Hippocampal formation (tissue), 2 donors: ENCODE measurements around the gene SLC16A1.
"Not testable (repeated sequence)": the region's sequence is repeated elsewhere in the genome, so short reads cannot be mapped to it uniquely, and the experiment has no call there.

Experiments used
- DNase-seq, 2 donors: peaks; one replicate each; lab custom pipeline; 2025; lab: John Stamatoyannopoulos, UW

SLC16A1 gene, protein sequence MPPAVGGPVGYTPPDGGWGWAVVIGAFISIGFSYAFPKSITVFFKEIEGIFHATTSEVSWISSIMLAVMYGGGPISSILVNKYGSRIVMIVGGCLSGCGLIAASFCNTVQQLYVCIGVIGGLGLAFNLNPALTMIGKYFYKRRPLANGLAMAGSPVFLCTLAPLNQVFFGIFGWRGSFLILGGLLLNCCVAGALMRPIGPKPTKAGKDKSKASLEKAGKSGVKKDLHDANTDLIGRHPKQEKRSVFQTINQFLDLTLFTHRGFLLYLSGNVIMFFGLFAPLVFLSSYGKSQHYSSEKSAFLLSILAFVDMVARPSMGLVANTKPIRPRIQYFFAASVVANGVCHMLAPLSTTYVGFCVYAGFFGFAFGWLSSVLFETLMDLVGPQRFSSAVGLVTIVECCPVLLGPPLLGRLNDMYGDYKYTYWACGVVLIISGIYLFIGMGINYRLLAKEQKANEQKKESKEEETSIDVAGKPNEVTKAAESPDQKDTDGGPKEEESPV

DNA sequence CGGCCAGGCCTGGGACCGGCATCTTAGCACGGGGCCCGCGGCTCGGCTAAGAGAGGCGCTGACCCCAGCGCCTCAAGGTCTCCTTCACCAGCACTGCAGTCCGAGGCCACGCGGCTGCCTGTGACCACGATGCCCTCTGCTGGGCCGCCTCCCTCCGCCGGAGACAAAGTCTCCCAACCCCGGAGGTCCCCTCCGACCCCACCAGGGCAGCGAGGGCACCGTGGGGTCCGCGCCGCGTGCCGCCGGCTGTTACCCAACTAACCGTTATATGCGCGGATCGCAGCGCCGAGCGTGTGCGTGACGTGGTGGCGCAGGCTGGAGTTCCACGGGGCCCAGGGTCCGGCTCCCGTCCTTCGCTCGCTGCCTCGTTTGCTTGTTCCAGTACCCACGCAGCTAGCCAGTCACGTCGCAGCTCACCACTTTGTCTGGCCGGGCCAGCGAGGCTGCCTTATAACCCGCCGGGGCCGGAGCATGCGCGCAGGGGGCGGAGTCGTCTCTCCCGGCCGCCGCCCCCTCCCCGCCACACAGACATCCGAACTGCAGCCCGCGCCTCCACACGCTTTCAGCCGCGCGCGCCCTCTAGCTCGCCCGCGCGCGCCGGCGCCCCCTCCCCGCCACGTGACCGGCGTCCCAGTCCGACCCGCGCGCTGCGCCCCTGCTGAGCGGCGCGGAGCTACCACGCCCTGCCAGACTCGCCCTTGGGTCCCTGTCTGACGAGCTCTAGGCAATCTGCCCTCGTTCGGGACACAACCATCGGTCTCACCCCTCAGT is at the start of gene SLC16A1:
TSS of gene SLC16A1 (minus strand) at position 424 of the 771 bp plus-strand sequence. CDS start 26,888 bp downstream, outside the sequence.
- peak; percentile 93 to 94 for DNase-seq

DNA sequence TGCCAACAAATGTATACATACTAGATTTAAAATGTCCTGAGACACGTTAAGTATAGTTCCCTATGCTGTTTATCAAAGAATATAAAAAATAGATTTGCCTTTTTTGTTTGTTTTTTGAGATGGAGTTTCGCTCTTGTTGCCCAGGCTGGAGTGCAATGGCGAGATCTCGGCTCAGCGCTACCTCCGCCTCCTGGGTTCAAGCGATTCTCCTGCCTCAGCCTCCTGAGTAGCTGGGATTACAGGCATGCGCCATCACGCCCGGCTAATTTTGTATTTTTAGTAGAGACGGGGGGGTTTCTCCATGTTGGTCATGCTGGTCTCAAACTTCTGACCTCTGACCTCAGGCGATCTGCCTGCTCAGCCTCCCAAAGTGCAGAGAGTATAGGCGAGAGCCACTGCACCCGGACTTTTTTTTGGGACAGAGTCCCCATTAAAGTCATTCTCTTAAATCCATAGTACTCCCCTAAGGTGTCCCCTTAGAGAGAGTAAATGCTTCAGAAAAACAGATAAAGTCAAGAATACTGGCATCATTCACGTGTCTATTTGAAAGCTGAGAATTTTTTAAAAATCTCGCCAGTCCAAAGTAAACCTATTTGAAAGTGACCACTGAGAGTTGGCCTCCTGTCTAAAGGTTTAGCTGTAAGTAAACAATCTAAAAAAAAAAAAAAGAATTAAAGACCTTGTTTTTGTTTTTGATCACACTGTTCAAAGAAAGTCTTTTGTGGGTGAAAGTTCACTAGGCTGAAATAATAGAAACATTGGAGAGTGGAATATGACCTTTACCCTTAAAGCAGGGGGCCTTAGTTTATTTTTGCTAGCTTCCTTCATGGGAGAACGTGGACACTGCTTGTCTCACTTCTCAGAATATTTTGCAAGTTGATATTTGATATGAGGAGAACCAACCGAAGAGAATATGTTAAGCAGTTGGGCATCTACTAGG is 48.0 kb upstream of the SLC16A1 start:
- DNase-seq, result no peak

DNA sequence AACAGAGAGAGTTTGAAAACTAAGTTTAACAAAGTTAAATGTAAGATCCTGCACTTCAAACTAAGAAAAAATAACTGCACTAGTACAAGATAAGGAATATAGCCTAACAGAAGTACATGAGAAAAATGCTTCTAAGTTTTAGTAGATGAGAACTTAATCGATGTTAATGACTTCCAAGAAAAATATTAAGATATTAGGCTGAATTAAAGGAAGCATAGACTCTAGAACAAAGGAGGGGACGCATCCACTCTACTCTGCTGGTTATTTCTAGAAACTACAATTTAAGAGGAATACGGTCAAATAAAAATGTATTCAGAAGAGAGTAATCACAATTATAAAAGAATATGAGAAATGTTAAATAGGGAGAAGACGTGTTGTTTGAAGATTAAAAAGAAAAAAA is 46.3 kb upstream of the SLC16A1 start:
- DNase-seq, result no peak

DNA sequence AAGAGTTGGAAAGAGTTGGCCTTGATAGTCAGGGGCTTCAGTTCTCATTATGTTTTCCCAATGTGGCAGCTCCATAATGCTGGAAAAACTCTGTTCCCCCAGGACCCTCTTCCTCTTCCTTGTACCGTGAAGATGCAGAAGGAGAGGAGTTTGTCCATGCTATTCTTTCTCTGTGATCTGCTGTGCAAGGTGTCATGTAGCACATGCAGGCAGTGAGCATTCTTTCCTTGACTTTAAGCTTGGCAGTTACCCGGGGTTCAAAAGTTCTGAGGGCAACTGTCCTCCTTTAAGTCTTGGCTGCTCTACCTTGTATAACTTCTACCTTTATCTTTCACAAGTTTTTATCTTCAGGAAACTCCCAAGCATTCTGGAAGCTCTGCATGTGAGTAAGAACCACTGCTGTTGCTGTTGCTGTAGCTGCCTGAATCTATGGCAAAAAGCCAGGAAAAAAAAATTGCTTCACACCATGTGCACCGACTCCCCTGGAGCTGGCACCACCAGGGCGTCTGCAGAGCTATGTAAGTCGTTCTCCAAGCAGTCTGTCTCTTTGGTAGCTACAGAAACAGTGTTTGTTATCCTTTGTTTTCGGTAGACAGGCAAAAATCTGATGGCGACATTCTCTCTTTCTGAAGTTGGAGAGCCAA is 42.7 kb upstream of the SLC16A1 start:
- peak; percentile 28 to 40 for DNase-seq

DNA sequence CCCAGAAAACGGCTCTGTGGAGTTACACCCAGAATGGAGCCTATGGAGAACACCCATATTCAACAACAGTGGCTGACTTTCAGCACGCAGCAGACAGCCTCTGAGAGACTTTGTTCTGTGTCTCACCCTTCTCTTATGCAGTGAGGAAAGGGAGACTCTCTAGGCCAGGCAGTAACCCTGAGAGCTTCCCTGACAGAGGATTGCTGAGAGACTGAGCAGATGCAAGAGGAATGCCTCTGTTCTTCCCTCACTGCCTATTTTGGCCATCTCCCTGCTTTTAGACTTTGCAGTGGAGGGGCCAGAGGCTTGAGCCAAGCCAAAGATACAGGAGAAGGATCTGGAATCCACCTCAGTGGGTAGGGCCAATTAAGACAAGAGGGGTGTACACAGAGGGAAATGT is 41.8 kb upstream of the SLC16A1 start:
- no peak for DNase-seq

DNA sequence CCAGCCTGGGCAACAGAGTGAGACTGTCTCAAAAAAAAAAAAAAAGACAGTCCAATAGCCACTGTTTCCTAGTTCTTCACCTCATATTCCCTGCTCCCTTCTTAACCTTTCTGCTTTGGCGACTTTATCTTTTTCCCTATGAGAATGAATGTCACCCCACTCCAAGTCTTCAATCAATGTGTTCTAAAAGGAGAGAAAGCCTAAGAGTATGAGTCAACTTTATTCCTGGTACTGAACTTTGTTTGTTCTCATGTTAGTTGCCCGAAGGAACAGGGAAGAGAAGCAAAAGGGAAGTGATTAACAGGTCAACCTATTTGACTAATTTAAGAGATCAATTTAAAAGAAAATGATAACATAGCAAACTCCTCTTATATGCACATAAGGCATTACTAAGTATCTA is 39.9 kb upstream of the SLC16A1 start:
- DNase-seq, result no peak

DNA sequence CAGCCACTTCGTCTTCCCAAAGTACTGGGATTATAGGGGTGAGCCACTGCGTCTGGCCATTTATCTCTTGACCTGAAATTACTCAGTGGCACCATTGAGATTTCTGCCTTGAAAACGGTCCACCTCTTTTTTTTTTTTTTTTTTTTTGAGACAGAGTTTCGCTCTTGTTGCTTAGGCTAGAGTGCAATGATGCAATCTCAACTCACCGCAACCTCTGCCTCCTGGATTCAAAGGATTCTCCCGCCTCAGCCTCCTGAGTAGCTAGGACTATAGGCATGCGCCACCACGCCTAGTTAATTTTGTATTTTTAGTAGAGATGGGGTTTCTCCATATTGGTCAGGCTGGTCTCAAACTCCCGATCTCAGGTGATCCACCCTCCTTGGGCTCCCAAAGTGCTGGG is 39.0 kb upstream of the SLC16A1 start:
- DNase-seq, result not testable (repeated sequence)

DNA sequence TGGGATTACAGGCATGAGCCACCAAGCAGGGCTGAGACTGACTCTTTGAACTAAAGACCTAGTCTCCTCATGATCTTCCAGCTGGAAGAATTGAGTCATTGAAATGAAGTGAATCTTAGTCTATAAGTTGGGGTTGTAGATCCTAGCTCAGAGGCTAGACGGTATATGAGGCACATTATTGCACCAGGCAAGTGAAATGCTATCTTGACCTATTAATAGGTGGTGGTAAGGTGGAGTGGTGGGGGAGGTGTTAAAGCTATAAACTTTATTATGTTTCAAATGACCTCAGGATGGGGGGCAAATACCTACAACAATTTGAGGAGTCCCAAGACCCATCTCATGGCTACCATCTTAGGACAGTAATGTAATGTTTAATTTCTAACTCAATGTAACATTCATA is 36.8 kb upstream of the SLC16A1 start:
- DNase-seq, result no peak

DNA sequence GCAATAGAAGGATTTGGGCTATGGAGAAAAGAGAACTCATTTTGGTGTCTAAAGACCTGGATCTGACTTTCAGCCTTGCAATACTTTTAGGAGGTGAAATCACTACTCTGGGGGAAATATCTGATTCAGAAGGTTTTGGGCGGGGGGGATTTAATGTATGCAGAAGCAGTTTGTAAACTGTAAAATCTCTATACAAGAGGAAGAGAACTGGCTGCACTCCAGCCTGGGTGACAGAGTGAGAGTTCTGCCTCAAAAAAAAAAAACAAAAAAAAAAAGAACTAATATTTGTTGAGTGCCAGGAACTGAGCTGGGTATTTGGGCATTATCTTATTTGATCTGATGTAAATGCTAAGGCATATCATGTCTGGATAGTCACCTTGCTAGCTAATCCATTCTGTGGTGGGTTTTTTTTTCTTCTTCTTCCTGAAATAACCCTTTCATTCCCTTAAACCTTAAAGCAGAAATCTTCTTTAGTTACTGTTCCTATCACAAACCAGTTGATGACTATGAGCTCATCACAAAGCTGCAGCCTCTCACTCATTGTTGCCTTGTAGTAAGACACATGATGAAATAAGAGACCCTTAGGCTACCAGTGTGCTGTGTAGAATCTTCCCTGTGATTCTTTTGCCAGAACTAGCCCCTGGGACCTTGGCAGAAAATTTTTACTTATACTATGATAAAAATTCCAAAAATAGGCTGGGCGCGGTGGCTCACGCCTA is 35.6 kb upstream of the SLC16A1 start:
- no peak for DNase-seq

DNA sequence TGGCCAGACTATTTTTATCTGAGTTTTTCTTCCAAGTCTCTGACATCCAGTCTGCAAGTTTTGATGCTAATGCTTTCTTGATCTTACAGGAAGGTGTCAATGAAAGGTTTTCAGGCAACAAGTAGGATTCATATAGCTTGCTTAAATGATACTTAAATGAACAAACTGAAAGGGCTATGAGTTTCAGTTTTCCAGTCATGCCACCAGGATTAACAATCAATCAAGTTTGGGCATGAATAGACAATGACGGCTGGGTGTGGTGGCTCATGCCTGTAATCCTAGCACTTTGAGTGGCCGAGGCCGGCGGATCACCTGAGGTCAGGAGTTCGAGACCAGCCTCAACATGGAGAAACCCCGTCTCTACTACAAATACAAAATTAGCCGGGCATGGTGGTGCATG is 34.3 kb upstream of the SLC16A1 start:
- no peak for DNase-seq

DNA sequence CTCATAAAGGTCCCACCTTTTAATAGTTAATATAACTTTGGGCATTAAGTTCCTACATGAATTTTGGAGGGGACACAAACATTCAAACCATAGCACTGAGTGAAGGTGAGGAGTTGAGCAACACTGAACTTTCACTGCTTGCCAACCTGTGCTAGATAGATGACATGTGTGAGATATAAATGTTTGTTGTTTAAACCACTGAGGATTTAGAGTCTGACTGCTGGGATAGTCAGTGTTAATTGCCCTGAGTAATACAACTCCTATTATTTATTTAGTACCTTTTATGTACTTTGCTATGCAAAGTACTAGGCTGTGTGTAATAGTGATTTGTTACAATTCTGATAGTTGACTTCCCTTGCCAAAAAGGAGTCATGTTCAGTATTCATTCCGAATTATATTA is 32.4 kb upstream of the SLC16A1 start:
- DNase-seq, result no peak

DNA sequence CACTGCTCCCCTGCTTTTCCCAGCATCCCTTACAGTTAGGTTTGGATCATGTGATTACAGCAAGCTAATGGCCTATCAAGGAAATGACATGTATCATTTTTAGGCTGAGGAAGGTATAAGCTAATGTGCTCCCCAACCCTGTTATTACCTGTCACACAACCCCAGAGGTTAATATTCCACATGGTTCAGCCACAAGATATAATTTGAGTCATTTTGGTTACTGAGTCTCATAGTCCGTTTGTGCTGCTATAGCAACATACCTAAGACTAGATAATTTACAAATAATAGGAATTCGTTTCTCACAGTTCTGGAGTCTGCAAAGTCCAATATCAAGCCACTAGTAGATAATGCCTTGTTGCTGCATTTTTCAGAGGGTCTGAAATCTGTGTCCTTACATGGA is 29.1 kb upstream of the SLC16A1 start:
- no peak for DNase-seq

DNA sequence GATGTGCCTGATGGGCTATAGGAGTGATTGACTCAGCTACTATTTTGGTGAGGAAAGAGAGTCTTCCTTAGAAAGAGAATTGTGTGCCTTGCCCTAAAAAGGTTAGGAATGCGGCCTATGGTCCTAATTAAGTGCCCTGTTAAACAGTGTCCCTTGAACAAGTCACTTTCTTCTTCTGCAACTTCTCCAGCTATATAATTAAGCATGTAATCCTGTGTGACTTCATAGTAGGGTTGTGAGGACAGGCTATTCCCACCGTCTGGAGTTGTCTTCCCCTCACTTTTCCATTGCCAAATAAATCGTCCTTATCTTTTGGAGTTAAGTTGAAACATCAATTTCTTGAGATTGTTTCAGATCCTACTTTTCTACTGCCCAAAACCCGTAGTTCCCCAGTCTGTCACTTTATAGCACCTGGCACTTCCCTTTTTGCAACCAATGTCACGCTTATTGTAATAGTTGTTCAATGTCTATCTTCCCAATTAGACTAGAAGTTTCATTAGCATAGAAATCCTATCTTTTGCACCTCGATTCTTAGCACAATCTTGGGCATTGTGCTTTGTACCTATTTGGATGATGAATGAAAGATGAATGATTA is 27.6 kb upstream of the SLC16A1 start:
- DNase-seq, result no peak

DNA sequence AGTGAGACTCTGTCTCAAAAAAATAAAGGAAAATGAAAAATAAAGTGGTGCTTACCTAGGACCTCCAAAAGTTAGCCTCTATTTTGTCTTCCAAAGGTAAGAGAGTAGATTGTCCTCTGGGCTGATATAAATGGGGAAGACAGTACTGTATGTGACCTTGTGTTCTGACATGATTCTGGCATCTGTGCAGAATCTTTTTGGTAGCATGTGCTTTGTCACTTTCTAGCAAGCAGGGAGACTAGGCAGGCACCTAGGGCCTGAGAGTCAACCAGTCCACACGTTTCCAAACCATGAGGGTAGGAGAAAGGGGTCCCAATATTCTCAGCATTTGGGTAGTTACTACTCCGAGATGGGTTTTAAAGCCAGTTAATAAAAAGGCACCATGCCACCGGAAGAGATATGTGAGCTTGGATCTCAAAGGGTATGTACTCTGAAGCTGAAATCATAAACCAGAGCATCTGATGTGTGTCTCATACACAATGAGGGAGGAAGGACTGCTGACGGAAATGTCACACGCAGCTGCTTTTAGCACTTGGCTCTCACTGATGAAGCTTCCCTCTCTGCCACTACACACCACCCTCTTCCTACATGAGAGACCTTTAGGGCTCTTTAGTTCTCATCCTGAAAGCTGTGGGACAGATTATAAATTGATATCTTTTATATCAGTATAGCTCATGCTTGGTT is 27.0 kb upstream of the SLC16A1 start:
- DNase-seq, result peak in 1 of 2 donors; percentile 3

DNA sequence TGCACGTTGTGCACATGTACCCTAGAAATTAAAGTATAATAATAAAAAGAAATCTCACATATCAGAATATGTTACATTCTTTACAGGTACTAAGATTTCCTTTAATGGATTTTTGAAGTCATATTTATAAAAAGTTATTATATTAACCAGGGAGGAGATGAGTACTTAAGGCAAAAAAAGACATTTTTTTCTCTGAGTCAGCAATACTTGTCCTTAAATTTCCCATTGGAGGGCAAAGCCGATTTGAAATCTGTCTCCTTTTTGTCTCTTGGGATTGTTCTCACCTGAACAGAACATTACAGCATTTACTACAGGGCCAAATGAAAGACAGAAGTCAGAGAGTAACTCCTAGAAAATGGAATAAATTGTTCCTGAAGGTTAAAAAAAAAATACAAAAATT is 26.3 kb upstream of the SLC16A1 start:
- DNase-seq, result no peak

DNA sequence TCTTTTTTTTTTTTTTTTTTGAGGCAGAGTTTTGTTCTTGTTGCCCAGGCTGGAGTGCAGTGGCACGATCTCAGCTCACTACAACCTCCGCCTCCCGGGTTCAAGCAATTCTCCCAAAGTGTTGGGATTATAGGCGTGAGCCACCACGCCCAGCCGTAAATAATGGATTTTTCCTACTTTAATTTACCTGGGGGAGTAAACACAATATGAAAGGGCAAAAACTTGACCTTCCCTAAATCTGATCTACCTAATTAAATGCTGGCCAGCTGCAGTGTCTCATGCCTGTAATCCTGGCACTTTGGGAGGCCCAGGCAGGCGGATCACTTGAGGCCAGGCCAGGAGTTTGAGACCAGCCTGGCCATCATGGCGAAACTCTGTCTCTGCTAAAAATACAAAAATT is 25.8 kb upstream of the SLC16A1 start:
- not testable (repeated sequence) for DNase-seq

DNA sequence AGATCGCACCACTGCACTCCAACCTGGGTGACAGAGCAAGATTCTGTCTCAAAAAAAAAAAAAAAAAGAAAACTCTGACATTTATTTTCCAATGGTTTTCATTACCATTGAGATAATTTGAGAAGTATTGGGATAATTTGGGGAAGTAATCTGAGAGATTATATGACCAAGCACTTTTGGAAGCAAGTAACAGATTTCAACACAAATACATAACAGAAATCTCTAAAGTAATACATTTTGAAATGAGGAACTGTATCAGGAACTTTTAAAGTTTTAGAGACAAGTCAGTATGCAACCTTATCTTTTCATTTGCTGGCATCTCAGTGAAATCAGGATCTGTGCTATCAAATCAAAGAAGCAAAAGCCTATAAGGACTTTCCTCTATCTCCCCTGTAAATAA is 25.4 kb upstream of the SLC16A1 start:
- DNase-seq, result no peak

DNA sequence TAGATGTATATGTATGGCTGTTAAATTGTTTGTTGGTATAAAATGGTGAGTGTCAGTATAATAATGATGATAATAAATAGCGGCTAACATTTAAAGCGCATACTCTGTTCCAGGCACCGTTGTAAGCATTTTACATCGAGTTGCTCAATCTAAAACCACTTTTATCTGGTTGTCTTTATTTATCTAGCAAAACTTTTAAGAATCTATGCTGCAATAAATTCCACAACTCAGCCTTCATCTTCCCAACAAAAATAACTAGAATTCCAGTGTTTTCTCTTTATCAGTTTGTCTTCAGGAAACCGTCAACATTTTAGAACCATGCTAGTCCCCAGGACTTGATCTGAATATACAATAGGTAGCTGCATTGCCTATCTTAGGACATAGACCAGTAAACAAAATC is 19.3 kb upstream of the SLC16A1 start:
- no peak for DNase-seq

DNA sequence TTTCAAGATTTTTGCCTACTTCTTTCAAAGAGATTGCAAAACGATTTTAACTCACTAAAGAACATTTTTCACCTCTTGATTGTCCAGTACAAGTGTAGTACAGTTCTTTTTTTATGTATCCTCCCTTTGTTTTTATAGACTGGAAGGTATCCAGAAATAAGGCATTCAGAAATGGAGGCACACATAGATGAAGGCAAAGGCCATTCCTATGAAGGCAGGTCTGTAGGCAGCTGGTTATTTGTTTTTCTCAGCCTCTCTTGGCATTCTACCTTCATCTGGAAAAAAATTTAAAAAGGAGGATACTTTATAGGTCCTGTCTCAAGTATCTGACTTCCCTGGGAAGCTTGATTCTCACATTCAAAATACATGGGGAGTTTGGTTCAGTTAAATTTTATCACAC is 18.6 kb upstream of the SLC16A1 start:
- DNase-seq, result no peak

DNA sequence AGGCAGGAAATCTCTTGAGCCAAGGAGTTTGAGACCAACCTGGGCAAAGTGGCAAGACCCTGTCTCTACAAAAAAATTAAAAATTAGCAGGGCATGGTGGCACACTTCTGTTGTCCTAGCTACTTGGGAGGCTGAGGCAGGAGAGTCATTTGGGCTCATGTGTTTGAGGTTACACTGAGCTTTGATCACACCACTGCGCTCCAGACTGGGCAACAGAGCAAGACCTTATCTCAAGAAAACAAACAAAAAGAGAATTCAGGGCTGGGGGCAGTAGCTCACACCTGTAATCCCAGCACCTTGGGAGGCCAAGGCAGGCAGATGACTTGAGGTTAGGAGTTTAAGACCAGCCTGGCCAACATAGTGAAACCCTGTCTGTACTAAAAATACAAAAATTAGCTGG is 17.8 kb upstream of the SLC16A1 start:
- no peak for DNase-seq
